Adrenal gland (tissue), 5 donors: ENCODE results near the gene MORN1.

Source experiments
- POLR2A ChIP-seq, 2 donors: fragments of 450-650 bp; IDR thresholded peaks; one replicate each; pipeline ENCODE4 v1.6.1; 2017; ENCODE audit warnings: antibody characterized with exemption in 2 of 2, mild to moderate bottlenecking in 2 of 2, moderate library complexity in 1 of 2
- TF ChIP-seq, protein P1 (sequence below), 6 experiments: fragments of 450-650 bp in 4 of 6; fragments of 200-600 bp in 2 of 6; sonication (generic) in 1 of 6; IDR thresholded peaks; 1 replicate in 5 of 6; 2 replicates in 1 of 6; pipeline versions ENCODE4 v1.5.1 to v1.8.0; 2016 to 2021; ENCODE audit warnings: antibody characterized with exemption in 6 of 6, mild to moderate bottlenecking in 2 of 6, moderate library complexity in 1 of 6
- donor health status: DM: no; HTN: no; CAD: no.

GRCh38 chr1:2422523-2422922 is 31.2 kb upstream of the MORN1 start:
- TF ChIP-seq, protein P1, sequence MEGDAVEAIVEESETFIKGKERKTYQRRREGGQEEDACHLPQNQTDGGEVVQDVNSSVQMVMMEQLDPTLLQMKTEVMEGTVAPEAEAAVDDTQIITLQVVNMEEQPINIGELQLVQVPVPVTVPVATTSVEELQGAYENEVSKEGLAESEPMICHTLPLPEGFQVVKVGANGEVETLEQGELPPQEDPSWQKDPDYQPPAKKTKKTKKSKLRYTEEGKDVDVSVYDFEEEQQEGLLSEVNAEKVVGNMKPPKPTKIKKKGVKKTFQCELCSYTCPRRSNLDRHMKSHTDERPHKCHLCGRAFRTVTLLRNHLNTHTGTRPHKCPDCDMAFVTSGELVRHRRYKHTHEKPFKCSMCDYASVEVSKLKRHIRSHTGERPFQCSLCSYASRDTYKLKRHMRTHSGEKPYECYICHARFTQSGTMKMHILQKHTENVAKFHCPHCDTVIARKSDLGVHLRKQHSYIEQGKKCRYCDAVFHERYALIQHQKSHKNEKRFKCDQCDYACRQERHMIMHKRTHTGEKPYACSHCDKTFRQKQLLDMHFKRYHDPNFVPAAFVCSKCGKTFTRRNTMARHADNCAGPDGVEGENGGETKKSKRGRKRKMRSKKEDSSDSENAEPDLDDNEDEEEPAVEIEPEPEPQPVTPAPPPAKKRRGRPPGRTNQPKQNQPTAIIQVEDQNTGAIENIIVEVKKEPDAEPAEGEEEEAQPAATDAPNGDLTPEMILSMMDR (IDR thresholded peaks at IDR 0.05): no peak
- TF ChIP-seq POLR2A (IDR thresholded peaks at IDR 0.05): no peak
